HCT116 (cell line): ENCODE measurements around the gene XKR3. TPM values are rescaled to one million over a fixed set of nuclear protein-coding genes. Genes with fewer than 3 reads are reported as not detected.

Experiments
- ATAC-seq: fragments of 200-7000 bp; cut with Tn5 transposase; 2 replicates; pipeline ENCODE4 v1.9.1; 2020; ENCODE audit warnings: mild to moderate bottlenecking, moderate library complexity
- BruUV-seq: library from RNA; stranded (reverse); fragments of 400-500 nt; replicated peaks from 2 replicates; lab custom pipeline; 2021; lab: Mats Ljungman, UMichigan
- CTCF ChIA-PET: fragments of 300-600 bp; sonication (Branson Sonifier 250); formaldehyde crosslinking; loops from one replicate; lab custom pipeline; 2021; ENCODE audit warnings: antibody characterized with exemption; lab: Charles Lee
- POLR2A ChIA-PET: fragments of 300-600, 350-600 bp; sonication (Branson Sonifier 250); formaldehyde crosslinking; loops from one replicate; lab custom pipeline; 2021; ENCODE audit warnings: antibody characterized with exemption; lab: Charles Lee
- RAD21 ChIA-PET, 2 experiments: fragments of 300-600 bp; sonication (Branson Sonifier 250); formaldehyde crosslinking; loops; one replicate each; lab custom pipeline; 2023; ENCODE audit warnings: low total read pairs in 2 of 2; ENCODE audit not compliant: uncharacterized antibody in 2 of 2, unreplicated experiment in 2 of 2, low non-redundant PET in 1 of 2; lab: Charles Lee
- DNase-seq: peaks from one replicate; pipeline ENCODE4 v3.0.0-alpha.2; 2010; ENCODE audit warnings: low read depth, low spot score
- H2AFZ ChIP-seq: fragments of 200-600 bp; shearing (Covaris generic), sonication (generic); 2 replicates; pipeline ENCODE4 v1.6.1; 2017; ENCODE audit warnings: low read depth, mixed run types, mixed read lengths, antibody characterized with exemption, low read length; ENCODE audit not compliant: poor library complexity, severe bottlenecking
- H3K27ac ChIP-seq: 2 replicates; pipeline ENCODE4 v1.5.1; 2012; ENCODE audit warnings: low read depth, low read length
- H3K27me3 ChIP-seq: fragments of 200-600 bp; sonication (generic); 2 replicates; pipeline ENCODE4 v1.6.1; 2016; ENCODE audit warnings: mixed run types, low read length, mixed read lengths; ENCODE audit not compliant: insufficient read depth
- H3K36me3 ChIP-seq, 2 experiments: fragments of 200-500 bp in 1 of 2; fragments of 200-600 bp in 1 of 2; sonication (Bioruptor generic) in 1 of 2; sonication (generic) in 1 of 2; 2 replicates each; pipeline versions ENCODE4 v1.5.1 to v1.6.1; 2014 to 2016; ENCODE audit warnings: low read length in 2 of 2, inconsistent platforms in 1 of 2, mixed read lengths in 1 of 2, mixed run types in 1 of 2; ENCODE audit not compliant: insufficient read depth in 2 of 2, control insufficient read depth in 1 of 2
- H3K4me1 ChIP-seq, 2 experiments: fragments of 200-600 bp in 1 of 2; sonication (generic) in 1 of 2; 2 replicates each; pipeline versions ENCODE4 v1.5.1 to v1.6.1; 2012 to 2017; ENCODE audit warnings: low read length in 2 of 2, inconsistent platforms in 1 of 2, mild to moderate bottlenecking in 1 of 2, mixed read lengths in 1 of 2, mixed run types in 1 of 2, moderate library complexity in 1 of 2; ENCODE audit not compliant: insufficient read depth in 2 of 2, control insufficient read depth in 1 of 2
- H3K4me2 ChIP-seq: fragments of 200-600 bp; sonication (generic); 2 replicates; pipeline ENCODE4 v1.6.1; 2017; ENCODE audit warnings: mixed run types, low read length, mixed read lengths
- H3K4me3 ChIP-seq, 2 experiments: fragments of 200-600 bp in 1 of 2; sonication (generic) in 1 of 2; replicated peaks in 1 of 2; 2 replicates each; pipeline ENCODE4 v1.5.1; 2011 to 2016; ENCODE audit warnings: low read length in 2 of 2, control low read depth in 1 of 2, low read depth in 1 of 2, mild to moderate bottlenecking in 1 of 2, mixed read lengths in 1 of 2, mixed run types in 1 of 2
- H3K79me2 ChIP-seq: fragments of 200-600 bp; sonication (generic); 2 replicates; pipeline ENCODE4 v1.6.1; 2017; ENCODE audit warnings: mild to moderate bottlenecking, mixed run types, low read length, moderate library complexity, mixed read lengths; ENCODE audit not compliant: insufficient read depth
- H3K9ac ChIP-seq: fragments of 200-600 bp; sonication (generic); 2 replicates; pipeline ENCODE4 v1.6.1; 2016; ENCODE audit warnings: low read length, mixed read lengths
- H3K9me2 ChIP-seq: fragments of 200-600 bp; sonication (generic), shearing (Covaris generic); 2 replicates; pipeline ENCODE4 v1.6.1; 2017; ENCODE audit warnings: mixed run types, mild to moderate bottlenecking, moderate library complexity; ENCODE audit not compliant: insufficient read depth
- H3K9me3 ChIP-seq, 2 experiments: fragments of 200-500 bp in 1 of 2; fragments of 200-600 bp in 1 of 2; sonication (Bioruptor generic) in 1 of 2; sonication (generic) in 1 of 2; 2 replicates each; pipeline ENCODE4 v1.6.1; 2014 to 2017; ENCODE audit warnings: low read length in 2 of 2, mixed read lengths in 2 of 2, inconsistent platforms in 1 of 2, low read depth in 1 of 2, mild to moderate bottlenecking in 1 of 2, mixed run types in 1 of 2, moderate library complexity in 1 of 2; ENCODE audit not compliant: control insufficient read depth in 1 of 2, insufficient read depth in 1 of 2
- H4K20me1 ChIP-seq: fragments of 200-600 bp; sonication (generic), shearing (Covaris generic); 2 replicates; pipeline ENCODE4 v1.6.1; 2017; ENCODE audit warnings: mixed run types, mild to moderate bottlenecking, moderate library complexity; ENCODE audit not compliant: insufficient read depth
- ATF3 ChIP-seq: IDR thresholded peaks from 2 replicates; pipeline ENCODE4 v1.6.1; 2012
- CBX3 ChIP-seq: IDR thresholded peaks from 2 replicates; pipeline ENCODE4 v1.6.1; 2012; ENCODE audit warnings: low read depth
- CEBPB ChIP-seq: IDR thresholded peaks from 2 replicates; pipeline ENCODE4 v1.6.1; 2012; ENCODE audit warnings: low read depth
- EGR1 ChIP-seq: IDR thresholded peaks from 2 replicates; pipeline ENCODE4 v1.6.1; 2012; ENCODE audit warnings: low read depth
- ELF1 ChIP-seq: IDR thresholded peaks from 2 replicates; pipeline ENCODE4 v1.6.1; 2012; ENCODE audit warnings: low read depth, borderline replicate concordance
- EZH2 ChIP-seq: fragments of 200-600 bp; sonication (generic); IDR thresholded peaks from 2 replicates; pipeline ENCODE4 v1.6.1; 2017; ENCODE audit warnings: antibody characterized with exemption, mixed run types
- EZH2phosphoT487 ChIP-seq: fragments of 200-600 bp; IDR thresholded peaks from 2 replicates; pipeline ENCODE4 v1.6.1; 2018; ENCODE audit warnings: antibody characterized with exemption, borderline replicate concordance
- FOSL1 ChIP-seq: IDR thresholded peaks from 2 replicates; pipeline ENCODE4 v1.6.1; 2012; ENCODE audit warnings: low read depth
- JUND ChIP-seq: IDR thresholded peaks from 2 replicates; pipeline ENCODE4 v1.6.1; 2012
- MAX ChIP-seq: IDR thresholded peaks from 2 replicates; pipeline ENCODE4 v1.6.1; 2012
- POLR2A ChIP-seq: IDR thresholded peaks from 2 replicates; pipeline ENCODE4 v1.7.0; 2011; ENCODE audit warnings: borderline replicate concordance; ENCODE audit not compliant: insufficient read depth, insufficient read length; ENCODE audit errors: extremely low read depth
- POLR2AphosphoS5 ChIP-seq: IDR thresholded peaks from 2 replicates; pipeline ENCODE4 v1.6.1; 2011; ENCODE audit warnings: mild to moderate bottlenecking, low read depth, low read length, moderate library complexity
- RAD21 ChIP-seq: IDR thresholded peaks from 2 replicates; pipeline ENCODE4 v1.6.1; 2012; ENCODE audit warnings: low read depth, mild to moderate bottlenecking
- SIN3A ChIP-seq: IDR thresholded peaks from 2 replicates; pipeline ENCODE4 v1.6.1; 2012; ENCODE audit warnings: low read depth
- SP1 ChIP-seq: IDR thresholded peaks from 2 replicates; pipeline ENCODE4 v1.6.1; 2012; ENCODE audit warnings: low read depth
- SRF ChIP-seq: IDR thresholded peaks from 2 replicates; pipeline ENCODE4 v1.6.1; 2012; ENCODE audit warnings: low read depth
- YY1 ChIP-seq: IDR thresholded peaks from 2 replicates; pipeline ENCODE4 v1.6.1; 2011; ENCODE audit warnings: low read length, low read depth, moderate library complexity, mild to moderate bottlenecking; ENCODE audit not compliant: insufficient replicate concordance; ENCODE audit errors: extremely low read depth
- ZNF274 ChIP-seq: fragments of 200-500 bp; sonication (Bioruptor generic); IDR thresholded peaks from 2 replicates; pipeline ENCODE4 v1.6.1; 2014; ENCODE audit warnings: mild to moderate bottlenecking, low read depth, low read length, inconsistent platforms
- intact Hi-C: fragments of 100-400 bp; cut with micrococcal nuclease; formaldehyde crosslinking; loops from 2 replicates; pipeline ENCODE4 v1.10.0; 2022
- total RNA-seq: library from RNA; stranded (reverse); gene quantifications from one replicate; pipeline ENCODE4 v1.2.1, GENCODE V29; 2021; ENCODE audit not compliant: unreplicated experiment
- TF ChIP-seq, protein P1 (sequence below): IDR thresholded peaks from 2 replicates; pipeline ENCODE4 v1.6.1; 2012; ENCODE audit warnings: low read depth

The XKR3 gene
- total RNA-seq, 1 experiment from 2014 or later = not detected

- no peaks in the 10 kb centered on the region for H3K27me3 ChIP-seq
- no peak overlapping the region for H3K27ac ChIP-seq
- H3K9me3 ChIP-seq = no peaks in the 10 kb centered on the region
- H3K79me2 ChIP-seq = no peaks in the 10 kb centered on the region
- BruUV-seq = no TSS peak
- H3K9ac ChIP-seq = no peak overlapping the region
- no peaks in the 10 kb centered on the region for H4K20me1 ChIP-seq
- no peak for TF ChIP-seq POLR2A
- TF ChIP-seq, all 23 proteins: peak for 0
- no peak overlapping the region for H3K4me2 ChIP-seq
- no peak for DNase-seq
- no peak overlapping the region for H2AFZ ChIP-seq
- H3K9me2 ChIP-seq = no peaks in the 10 kb centered on the region
- no peak for ATAC-seq
- 0 out of 4 replicates have a peak, but pooled peaks cover 0 to 3% of the 10 kb centered on the region in 2 experiments for H3K4me1 ChIP-seq
- CTCF ChIA-PET = interaction anchor here (1.1 to 1.5 kb wide), 3 partner anchors 21 to 59 kb away, joined by 3 read pairs; no protein-coding TSS in a partner anchor
- RAD21 ChIA-PET = no interaction called here
- POLR2A ChIA-PET = interaction anchor here (0.9 kb wide), 1 partner anchor 12 kb away, joined by 3 read pairs; no protein-coding TSS in a partner anchor
- intact Hi-C loops = no loop called here
- H3K36me3 ChIP-seq = no peaks in the 10 kb centered on the region
- no peak overlapping the region for H3K4me3 ChIP-seq
Measured at GRCh38 chr22:16806401-16806800, 18.8 kb downstream of the XKR3 start.

DNA sequence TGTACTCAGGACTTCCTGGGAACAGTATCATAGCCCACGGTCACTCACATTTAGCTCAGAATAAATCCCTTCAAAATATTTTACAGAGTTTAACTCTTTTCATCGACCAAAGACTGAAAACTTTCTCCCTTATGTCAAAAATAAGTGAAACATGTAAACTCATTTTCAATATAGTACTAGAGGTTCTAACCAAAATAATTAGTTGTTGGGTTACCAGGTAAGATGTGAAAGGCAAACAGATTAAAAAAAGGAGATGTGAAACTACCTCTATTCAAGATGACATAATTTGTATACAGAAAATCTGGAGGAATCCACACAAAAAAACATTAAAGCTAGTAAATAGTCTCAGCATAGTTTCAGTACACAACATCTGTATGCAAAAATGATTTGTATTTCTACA lies 20.3 kb downstream of the XKR3 start:
- no TSS peak for BruUV-seq
- DNase-seq (no peak), ATAC-seq (no peak)
- CTCF ChIA-PET = no interaction called here
- no peaks in the 10 kb centered on the region for H3K9me3 ChIP-seq
- intact Hi-C loops = no loop called here
- no peaks in the 10 kb centered on the region for H3K79me2 ChIP-seq
- H3K27ac ChIP-seq = no peak overlapping the region
- no peak overlapping the region for H3K4me2 ChIP-seq
- no peak overlapping the region for H3K4me3 ChIP-seq
- no peak overlapping the region for H2AFZ ChIP-seq
- TF ChIP-seq ELF1 (no peak), EZH2 (no peak), ATF3 (no peak), EZH2phosphoT487 (no peak), FOSL1 (no peak), POLR2AphosphoS5 (no peak), SIN3A (no peak), SP1 (no peak), JUND (no peak), ZNF274 (no peak), MAX (no peak), CBX3 (no peak), RAD21 (no peak), EGR1 (no peak), CEBPB (no peak), POLR2A (no peak), SRF (no peak), YY1 (no peak)
- TF ChIP-seq, protein P1, sequence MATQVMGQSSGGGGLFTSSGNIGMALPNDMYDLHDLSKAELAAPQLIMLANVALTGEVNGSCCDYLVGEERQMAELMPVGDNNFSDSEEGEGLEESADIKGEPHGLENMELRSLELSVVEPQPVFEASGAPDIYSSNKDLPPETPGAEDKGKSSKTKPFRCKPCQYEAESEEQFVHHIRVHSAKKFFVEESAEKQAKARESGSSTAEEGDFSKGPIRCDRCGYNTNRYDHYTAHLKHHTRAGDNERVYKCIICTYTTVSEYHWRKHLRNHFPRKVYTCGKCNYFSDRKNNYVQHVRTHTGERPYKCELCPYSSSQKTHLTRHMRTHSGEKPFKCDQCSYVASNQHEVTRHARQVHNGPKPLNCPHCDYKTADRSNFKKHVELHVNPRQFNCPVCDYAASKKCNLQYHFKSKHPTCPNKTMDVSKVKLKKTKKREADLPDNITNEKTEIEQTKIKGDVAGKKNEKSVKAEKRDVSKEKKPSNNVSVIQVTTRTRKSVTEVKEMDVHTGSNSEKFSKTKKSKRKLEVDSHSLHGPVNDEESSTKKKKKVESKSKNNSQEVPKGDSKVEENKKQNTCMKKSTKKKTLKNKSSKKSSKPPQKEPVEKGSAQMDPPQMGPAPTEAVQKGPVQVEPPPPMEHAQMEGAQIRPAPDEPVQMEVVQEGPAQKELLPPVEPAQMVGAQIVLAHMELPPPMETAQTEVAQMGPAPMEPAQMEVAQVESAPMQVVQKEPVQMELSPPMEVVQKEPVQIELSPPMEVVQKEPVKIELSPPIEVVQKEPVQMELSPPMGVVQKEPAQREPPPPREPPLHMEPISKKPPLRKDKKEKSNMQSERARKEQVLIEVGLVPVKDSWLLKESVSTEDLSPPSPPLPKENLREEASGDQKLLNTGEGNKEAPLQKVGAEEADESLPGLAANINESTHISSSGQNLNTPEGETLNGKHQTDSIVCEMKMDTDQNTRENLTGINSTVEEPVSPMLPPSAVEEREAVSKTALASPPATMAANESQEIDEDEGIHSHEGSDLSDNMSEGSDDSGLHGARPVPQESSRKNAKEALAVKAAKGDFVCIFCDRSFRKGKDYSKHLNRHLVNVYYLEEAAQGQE = no peak
- POLR2A ChIA-PET = no interaction called here
- 0 out of 4 replicates have a peak, but pooled peaks cover 0 to 3% of the 10 kb centered on the region in 2 experiments for H3K4me1 ChIP-seq
- no peaks in the 10 kb centered on the region for H3K9me2 ChIP-seq
- H3K36me3 ChIP-seq = no peaks in the 10 kb centered on the region
- H4K20me1 ChIP-seq = no peaks in the 10 kb centered on the region
- RAD21 ChIA-PET = no interaction called here
- H3K27me3 ChIP-seq = no peaks in the 10 kb centered on the region
- H3K9ac ChIP-seq = no peak overlapping the region
